Stimulated activated naive CD8-positive, alpha-beta T cell treated with anti-CD3 and anti-CD28 coated beads, Interleukin-15, amount 100 ng/mL, for 72 hours (primary cell): ENCODE data around the gene MAML1.
"Not testable (repeated sequence)": the region's sequence is repeated elsewhere in the genome, so short reads cannot be mapped to it uniquely, and the experiment has no call there.

Experiments
- ATAC-seq: fragments of 150-1000 bp; cut with Tn5 transposase; 2 replicates; pipeline ENCODE4 v1.10.0; 2021; ENCODE audit warnings: mild to moderate bottlenecking, moderate library complexity
- DNase-seq, 2 donors: peaks; one replicate each; pipeline ENCODE4 v3.0.0; 2021 to 2022
- H3K27ac Mint-ChIP-seq, 2 donors: one replicate each; pipeline ENCODE4 v1.8.0; 2022; ENCODE audit warnings: mild to moderate bottlenecking in 2 of 2, mixed read lengths in 2 of 2, moderate library complexity in 2 of 2
- H3K27me3 Mint-ChIP-seq: one replicate; pipeline ENCODE4 v1.8.0; 2022; ENCODE audit warnings: mixed read lengths
- H3K4me1 Mint-ChIP-seq: one replicate; pipeline ENCODE4 v1.8.0; 2022; ENCODE audit warnings: mild to moderate bottlenecking, mixed read lengths
- H3K4me3 Mint-ChIP-seq, 2 donors: one replicate each; pipeline ENCODE4 v1.8.0; 2022; ENCODE audit warnings: mild to moderate bottlenecking in 2 of 2, mixed read lengths in 2 of 2, moderate library complexity in 1 of 2
- H3K9me3 Mint-ChIP-seq, 2 donors: one replicate each; pipeline ENCODE4 v1.8.0; 2022; ENCODE audit warnings: mixed read lengths in 2 of 2

MAML1 gene

DNA sequence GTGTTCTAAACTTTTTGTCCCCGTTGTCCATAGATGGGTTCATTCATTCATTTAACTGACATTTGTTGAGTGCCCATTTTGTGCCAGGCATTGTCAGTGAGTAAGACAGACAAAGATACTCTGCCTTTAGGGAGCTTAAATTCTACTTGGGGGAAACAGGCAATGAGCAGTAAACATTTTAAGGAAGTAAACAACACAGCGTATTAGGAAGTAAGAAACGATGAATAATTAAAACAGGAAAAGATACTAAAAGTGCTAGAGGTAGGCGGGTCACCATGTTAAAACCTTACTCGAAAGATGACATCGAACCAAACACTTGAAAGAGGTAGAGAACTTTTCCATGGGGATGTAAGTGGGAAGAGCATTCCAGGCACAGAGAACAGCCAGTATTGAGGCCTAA lies 5.5 kb upstream of the MAML1 start:
- Mint-ChIP-seq H3K9me3 (no peaks in the 10 kb centered on the region), H3K4me3 (no peak overlapping the region), H3K4me1 (peaks cover 14% of the 10 kb centered on the region), H3K27me3 (no peaks in the 10 kb centered on the region), H3K27ac (peak overlapping the region in 1 of 2 donors; percentile 69)
- ATAC-seq (no peak), DNase-seq (no peak)

DNA sequence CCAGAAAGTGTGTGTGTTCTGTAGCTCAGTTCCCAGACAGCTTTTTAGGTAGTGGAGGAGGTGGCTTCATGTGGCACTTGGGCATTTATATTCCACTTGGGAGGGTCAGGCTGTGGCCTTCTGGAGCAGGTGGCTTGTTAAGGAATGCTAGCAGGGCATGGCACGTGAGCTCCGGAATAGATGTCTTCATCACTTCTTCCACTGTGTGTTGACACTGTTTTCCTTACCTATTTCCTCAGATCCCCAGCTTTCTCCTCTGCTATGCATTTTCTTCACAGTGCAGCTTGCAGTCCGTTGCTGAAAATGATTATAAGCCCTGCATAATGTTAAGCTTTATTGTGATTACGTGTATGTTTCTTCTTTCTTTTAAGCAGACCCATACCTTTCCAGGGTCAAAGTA lies 3.3 kb upstream of the MAML1 start:
- Mint-ChIP-seq H3K4me3 (no peak overlapping the region), H3K4me1 (peaks cover 18% of the 10 kb centered on the region), H3K9me3 (no peaks in the 10 kb centered on the region), H3K27ac (no peak overlapping the region), H3K27me3 (no peaks in the 10 kb centered on the region)
- DNase-seq (no peak), ATAC-seq (no peak)

DNA sequence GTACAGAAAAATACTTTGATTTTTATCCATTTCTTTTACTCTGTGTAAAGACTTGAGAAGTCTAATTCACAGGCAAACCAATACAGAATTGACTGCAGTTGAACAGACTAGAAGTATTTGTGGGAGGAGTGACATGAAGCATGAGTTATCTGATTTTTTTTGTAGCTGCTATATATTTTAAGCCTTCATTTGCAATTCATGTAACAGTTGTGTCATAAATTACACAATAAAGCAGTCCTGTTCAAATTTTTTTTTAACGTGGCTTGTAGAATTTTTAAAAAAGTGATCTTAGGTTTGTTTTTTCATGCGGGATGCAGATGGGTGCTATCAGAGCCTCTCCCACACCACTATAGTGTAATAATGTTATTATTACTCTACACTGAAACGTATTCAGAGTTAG lies 2.9 kb upstream of the MAML1 start:
- Mint-ChIP-seq H3K27ac (no peak overlapping the region), H3K4me3 (no peak overlapping the region), H3K4me1 (peaks cover 22% of the 10 kb centered on the region), H3K9me3 (no peaks in the 10 kb centered on the region), H3K27me3 (no peaks in the 10 kb centered on the region)
- DNase-seq (no peak), ATAC-seq (no peak)

DNA sequence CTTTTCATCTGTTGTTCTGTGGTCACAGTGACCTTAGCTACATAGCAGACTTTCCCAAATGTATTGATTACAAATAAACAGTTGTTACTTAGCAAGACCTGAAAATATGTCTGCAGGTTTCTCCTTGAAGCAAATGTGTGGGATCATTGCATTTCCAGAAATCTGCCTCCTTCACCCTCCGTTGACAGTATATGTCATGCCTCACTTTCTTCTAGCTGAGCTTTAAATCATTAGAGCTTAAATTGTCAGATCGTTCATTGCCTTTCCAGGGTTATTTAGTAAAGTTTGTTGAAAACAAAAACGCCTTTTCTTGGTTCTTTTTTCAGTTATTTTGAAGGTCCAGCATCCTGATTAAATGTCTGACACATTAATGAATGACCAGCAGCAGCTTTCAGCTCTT lies 2.3 kb upstream of the MAML1 start:
- Mint-ChIP-seq H3K4me1 (peaks cover 25% of the 10 kb centered on the region), H3K27ac (no peak overlapping the region), H3K4me3 (no peak overlapping the region)

DNA sequence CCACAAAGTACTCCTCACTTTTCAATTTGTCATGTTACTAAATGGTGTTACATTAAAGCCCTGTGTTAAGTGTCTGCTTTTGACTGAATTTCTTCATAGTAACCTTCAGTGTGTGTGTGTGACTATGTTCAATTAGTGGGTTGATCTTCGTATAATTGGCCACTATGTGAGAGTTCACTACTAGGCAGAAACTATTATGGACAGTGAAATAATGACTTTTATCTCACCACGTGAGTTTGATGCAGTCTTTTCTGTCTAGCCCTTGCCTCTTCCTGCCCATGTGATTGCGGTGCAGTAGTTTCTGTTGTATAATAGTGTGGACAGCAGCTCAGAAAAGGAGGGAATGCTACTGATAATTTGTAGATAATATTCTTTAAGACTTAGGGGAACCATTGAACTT lies 1.8 kb upstream of the MAML1 start:
- Mint-ChIP-seq H3K27ac (no peak overlapping the region), H3K4me1 (peaks cover 30% of the 10 kb centered on the region), H3K4me3 (no peak overlapping the region), H3K9me3 (no peaks in the 10 kb centered on the region), H3K27me3 (no peaks in the 10 kb centered on the region)
- DNase-seq (no peak), ATAC-seq (no peak)

More for the DNA sequence above, 2.3 kb upstream of the MAML1 start:
- no peak for DNase-seq
- Mint-ChIP-seq H3K9me3 (no peaks in the 10 kb centered on the region), H3K27me3 (no peaks in the 10 kb centered on the region)
- no peak for ATAC-seq

DNA sequence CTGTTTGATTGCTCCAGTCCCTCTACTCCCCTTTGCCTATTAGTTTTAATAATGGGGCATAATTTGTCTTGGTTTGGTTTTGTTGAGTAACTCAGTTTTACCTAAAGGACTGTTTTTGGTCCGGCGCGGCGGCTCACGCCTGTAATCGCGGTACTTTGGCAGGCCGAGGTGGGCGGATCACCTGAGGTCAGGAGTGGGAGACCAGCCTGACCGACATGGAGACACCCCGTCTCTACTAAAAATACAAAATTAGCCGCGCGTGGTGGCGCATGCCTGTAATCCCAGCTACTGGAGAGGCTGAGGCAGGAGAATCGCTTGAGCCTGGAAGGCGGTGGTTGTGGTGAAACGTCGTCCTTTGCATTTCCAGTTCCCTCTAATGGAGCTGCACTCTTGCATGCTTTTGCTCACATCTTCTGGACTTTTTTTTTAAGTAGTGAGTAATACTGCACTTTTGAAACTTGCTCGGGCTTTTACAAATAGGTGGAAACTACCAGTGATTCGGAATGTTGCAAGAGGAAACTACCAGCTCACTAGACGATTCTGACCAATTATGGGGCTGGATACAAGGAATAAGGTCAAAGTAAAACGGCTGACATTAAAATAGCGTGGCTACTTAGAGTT lies 721 bp upstream of the MAML1 start:
- H3K27ac Mint-ChIP-seq, result peak overlapping the region; percentile 90 to 98
- H3K4me1 Mint-ChIP-seq, result peaks cover 38% of the 10 kb centered on the region
- H3K4me3 Mint-ChIP-seq, result peak overlapping the region; percentile 75 to 81
- H3K9me3 Mint-ChIP-seq, result no peaks in the 10 kb centered on the region
- DNase-seq, result no peak
- H3K27me3 Mint-ChIP-seq, result no peaks in the 10 kb centered on the region
- peak; percentile 59 for ATAC-seq

DNA sequence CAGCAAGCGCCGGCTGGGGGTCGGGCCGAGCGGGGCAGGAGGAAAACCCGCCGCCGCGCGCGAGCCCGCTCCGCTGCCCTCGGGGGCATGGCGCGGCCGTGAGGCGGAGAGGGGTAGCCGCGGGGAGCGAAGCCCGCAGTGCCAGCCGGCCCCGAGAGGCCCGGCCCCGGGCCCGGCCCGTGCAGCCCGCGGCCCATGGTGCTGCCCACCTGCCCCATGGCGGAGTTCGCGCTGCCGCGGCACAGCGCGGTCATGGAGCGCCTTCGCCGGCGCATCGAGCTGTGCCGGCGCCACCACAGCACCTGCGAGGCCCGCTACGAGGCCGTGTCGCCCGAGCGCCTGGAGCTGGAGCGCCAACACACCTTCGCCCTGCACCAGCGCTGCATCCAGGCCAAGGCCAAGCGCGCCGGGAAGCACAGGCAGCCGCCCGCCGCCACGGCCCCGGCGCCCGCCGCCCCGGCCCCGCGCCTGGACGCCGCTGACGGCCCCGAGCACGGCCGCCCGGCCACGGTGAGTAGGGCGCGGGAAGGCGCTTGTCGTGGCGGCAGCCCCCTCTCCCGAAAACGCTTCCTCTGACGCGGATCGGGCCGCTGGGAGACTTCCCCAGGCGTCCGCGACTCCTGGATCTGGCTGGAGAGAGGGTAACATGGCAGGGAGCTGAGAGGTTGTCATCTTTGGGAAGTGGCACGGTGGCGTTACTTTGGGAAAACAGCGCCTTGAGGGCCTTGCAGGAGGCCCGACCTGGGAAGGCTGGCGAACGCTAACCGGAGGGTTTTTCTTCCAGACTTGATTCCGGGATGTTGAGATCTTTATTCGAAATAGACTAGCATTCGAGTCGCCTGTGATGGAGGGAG lies 523 bp downstream of the MAML1 start:
- peak overlapping the region; percentile 93 to 98 for H3K27ac Mint-ChIP-seq
- peak in 1 of 2 donors; percentile 59 for DNase-seq
- no peaks in the 10 kb centered on the region for H3K27me3 Mint-ChIP-seq
- no peaks in the 10 kb centered on the region for H3K9me3 Mint-ChIP-seq
- H3K4me3 Mint-ChIP-seq, result peak overlapping the region; percentile 92 to 95
- ATAC-seq, result peak; percentile 54
- peaks cover 51% of the 10 kb centered on the region for H3K4me1 Mint-ChIP-seq

DNA sequence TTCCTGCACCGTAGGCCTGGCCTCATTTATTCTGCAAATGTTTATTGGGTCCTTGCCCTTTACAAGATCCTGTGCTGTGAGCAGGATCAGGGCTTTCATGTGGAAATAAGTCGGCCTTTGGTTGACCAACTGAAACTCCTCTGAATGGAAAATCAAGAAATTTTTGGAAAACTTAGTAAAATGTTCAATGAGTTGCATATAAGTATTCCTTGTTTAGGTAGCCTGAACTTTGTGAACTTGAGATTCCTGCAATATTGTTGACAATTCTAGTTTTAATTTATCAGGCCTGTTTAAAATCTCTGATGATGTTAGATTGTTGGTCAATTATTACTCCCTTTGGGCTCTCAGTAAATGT lies 1.1 kb downstream of the MAML1 start:
- Mint-ChIP-seq H3K4me3 (peak overlapping the region; percentile 92 to 95), H3K27ac (peak overlapping the region; percentile 92 to 93), H3K9me3 (no peaks in the 10 kb centered on the region), H3K4me1 (peaks cover 57% of the 10 kb centered on the region), H3K27me3 (no peaks in the 10 kb centered on the region)
- DNase-seq (no peak), ATAC-seq (no peak)

DNA sequence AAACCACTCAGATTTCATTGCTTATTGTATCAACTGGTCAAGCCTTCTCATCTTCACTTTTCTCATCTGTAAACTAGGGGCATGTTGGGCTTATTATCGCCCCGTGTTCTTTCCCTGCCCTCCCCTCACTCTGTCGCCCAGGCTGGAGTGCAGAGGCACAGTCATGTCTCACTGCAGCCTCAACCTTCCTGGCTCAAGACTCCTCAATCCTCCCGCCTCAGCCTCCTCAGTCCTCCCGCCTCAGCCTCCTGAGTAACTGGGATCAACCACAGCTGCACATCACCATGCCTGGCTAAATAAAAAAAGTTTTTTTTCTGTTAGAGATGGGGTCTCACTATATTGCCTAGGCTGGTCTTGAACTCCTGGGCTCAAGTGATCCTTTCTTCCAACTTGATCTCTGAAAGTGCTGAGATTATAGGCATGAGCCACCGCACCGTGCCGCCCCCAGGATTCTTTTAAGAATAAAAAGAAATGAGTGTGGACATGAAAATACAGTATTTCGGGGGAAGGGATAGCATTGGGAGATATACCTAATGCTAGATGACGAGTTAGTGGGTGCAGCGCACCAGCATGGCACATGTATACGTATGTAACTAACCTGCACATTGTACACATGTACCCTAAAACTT lies 2.0 kb downstream of the MAML1 start:
- H3K4me1 Mint-ChIP-seq, result peaks cover 62% of the 10 kb centered on the region

DNA sequence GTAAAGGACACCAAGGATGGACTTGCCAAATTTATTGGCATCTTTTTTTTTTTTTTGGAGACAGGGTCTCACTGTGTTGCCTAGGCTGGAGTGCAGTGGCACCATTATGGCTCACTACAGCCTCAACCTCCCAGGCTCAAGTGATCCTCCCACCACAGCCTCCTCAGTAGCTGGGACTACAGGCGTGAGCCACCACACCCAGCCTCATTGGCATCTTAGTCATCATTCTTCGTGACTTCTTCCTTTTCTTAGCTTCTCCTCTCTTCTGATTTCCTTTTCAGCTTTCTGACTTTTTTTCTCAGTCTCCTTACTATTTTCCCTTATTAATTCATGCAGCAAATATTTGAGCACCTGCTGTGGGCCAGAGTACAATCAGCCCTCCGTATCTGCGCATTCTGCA lies 6.1 kb downstream of the MAML1 start:
- Mint-ChIP-seq H3K4me1 (peaks cover 65% of the 10 kb centered on the region), H3K4me3 (no peak overlapping the region), H3K27ac (peak overlapping the region; percentile 7 to 83), H3K27me3 (no peaks in the 10 kb centered on the region), H3K9me3 (no peaks in the 10 kb centered on the region)
- no peak for DNase-seq
- no peak for ATAC-seq

More for the DNA sequence above, 2.0 kb downstream of the MAML1 start:
- peak overlapping the region; percentile 60 to 83 for H3K27ac Mint-ChIP-seq
- no peaks in the 10 kb centered on the region for H3K9me3 Mint-ChIP-seq
- DNase-seq, result no peak
- H3K4me3 Mint-ChIP-seq, result peak overlapping the region; percentile 92 to 95
- no peak for ATAC-seq
- H3K27me3 Mint-ChIP-seq, result no peaks in the 10 kb centered on the region

DNA sequence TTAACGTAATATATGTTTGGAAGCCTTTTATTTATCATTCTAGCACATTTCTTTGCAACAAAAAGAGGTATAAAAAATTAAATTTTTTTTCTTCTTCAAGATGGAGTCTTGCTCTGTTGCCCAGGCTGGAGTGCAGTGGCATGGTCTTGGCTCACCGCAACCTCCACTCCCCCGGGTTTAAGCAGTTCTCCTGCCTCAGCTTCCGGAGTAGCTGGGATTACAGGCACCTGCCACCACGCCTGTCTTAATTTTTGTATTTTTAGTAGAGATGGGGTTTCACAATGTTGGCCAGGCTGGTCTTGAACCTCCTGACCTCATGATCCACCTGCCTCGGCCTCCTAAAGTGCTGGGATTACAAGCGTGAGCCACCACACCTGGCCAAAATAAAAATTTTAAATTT lies 11.5 kb downstream of the MAML1 start:
- Mint-ChIP-seq H3K4me1 (peaks cover 44% of the 10 kb centered on the region), H3K27ac (peak overlapping the region in 1 of 2 donors; percentile 40)
- not testable (repeated sequence) for DNase-seq, H3K27me3 Mint-ChIP-seq, ATAC-seq, H3K4me3 Mint-ChIP-seq, H3K9me3 Mint-ChIP-seq

DNA sequence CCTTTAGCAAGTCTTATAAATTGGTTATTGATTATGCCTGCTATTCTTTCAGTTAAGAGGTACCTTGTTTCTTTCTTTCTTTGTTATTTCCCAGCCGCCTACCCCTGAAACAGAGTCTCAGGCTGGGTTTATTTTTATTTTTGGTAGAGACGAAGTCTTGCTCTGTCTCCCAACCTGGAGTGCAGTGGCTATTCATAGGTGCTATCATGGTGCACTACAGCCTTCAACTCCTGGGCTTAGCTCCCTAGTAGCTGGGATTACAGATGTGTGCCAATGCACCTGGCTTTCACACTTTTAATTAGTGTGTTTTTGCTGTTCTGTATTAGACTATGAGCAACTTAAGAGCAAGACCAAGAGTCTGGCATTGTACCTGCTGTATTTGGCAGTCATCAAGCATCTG lies 14.2 kb downstream of the MAML1 start:
- no peak overlapping the region for H3K27ac Mint-ChIP-seq
- H3K27me3 Mint-ChIP-seq, result no peaks in the 10 kb centered on the region
- H3K4me3 Mint-ChIP-seq, result no peak overlapping the region
- no peak for DNase-seq
- H3K4me1 Mint-ChIP-seq, result peaks cover 41% of the 10 kb centered on the region
- no peak for ATAC-seq
- H3K9me3 Mint-ChIP-seq, result no peaks in the 10 kb centered on the region

DNA sequence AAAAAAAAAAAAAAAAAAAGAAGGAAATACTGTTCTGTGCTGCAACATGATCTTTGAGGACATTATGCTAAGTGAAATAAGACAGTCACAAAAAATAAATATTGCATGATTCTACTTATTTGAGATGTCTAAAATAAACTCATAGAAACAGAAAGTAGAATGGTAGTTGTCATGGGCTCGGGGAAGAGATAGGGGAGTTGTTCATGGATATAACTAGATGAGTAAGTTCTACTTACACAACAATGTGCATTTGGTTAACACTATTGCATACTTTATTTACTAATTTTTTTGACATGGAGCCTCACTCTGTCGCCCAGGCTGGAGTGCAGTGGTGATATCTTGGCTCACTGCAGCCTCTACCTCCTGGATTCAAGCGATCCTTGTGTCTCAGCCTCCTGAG lies 15.2 kb downstream of the MAML1 start:
- H3K9me3 Mint-ChIP-seq, result no peaks in the 10 kb centered on the region
- H3K27me3 Mint-ChIP-seq, result no peaks in the 10 kb centered on the region
- DNase-seq (no peak), ATAC-seq (no peak)
- peaks cover 41% of the 10 kb centered on the region for H3K4me1 Mint-ChIP-seq
- no peak overlapping the region for H3K27ac Mint-ChIP-seq
- no peak overlapping the region for H3K4me3 Mint-ChIP-seq

DNA sequence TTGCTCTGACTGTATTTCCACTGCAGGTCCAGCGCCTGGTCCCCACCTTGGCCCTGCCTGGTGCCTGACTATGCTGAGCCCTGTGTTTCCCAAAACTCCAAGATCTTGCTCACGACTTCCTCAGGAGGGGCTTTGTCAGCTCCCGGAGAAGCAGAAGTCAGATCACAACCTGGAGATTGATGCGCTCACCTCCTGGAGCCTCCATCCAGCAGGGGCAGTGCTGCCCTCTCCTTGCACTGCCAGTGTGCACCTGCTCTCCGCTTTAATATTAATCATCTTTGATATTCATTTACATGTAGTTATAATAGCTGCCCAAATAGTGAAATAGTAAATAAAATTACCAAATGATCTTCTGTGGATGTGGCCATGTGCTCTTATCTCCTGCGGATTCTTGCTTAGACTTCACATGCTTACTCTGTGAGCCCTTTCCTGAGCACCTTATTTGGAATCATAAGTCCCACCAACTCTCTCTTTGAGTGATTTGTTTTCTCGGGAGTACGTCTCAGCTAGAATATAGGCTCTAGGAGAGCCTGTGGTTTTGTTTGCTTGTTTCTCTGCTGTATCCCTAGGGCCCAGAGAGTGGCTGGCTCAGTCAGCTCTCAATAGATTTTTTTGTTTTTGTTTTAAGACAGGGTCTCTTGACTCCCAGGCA lies 17.4 kb downstream of the MAML1 start:
- ATAC-seq, result no peak
- H3K4me3 Mint-ChIP-seq, result no peak overlapping the region
- H3K9me3 Mint-ChIP-seq, result no peaks in the 10 kb centered on the region
- peaks cover 60% of the 10 kb centered on the region for H3K4me1 Mint-ChIP-seq
- no peak for DNase-seq
- no peaks in the 10 kb centered on the region for H3K27me3 Mint-ChIP-seq
- no peak overlapping the region for H3K27ac Mint-ChIP-seq

DNA sequence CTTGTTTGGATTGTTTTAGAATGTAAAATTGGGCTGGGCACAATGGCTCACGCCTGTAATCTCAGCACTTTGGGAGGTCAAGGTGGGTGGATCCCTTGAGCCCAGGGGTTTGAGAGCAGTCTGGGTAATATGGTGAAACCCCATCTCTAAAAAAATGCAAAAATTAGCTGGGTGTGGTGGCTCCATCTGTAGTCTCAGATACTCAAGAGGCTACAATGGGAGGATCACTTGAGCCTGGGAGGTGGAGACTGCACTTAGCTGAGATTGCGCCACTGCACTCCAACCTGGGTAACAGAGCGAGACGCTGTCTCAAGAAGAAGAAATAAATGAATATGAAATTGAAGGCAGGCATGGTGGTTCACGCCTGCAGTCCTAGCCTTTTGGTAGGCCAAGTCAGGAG lies 21.3 kb downstream of the MAML1 start:
- ATAC-seq (no peak), DNase-seq (no peak)
- Mint-ChIP-seq H3K9me3 (no peaks in the 10 kb centered on the region), H3K4me1 (peaks cover 47% of the 10 kb centered on the region), H3K27ac (no peak overlapping the region), H3K4me3 (peak overlapping the region in 1 of 2 donors; percentile 24), H3K27me3 (no peaks in the 10 kb centered on the region)

DNA sequence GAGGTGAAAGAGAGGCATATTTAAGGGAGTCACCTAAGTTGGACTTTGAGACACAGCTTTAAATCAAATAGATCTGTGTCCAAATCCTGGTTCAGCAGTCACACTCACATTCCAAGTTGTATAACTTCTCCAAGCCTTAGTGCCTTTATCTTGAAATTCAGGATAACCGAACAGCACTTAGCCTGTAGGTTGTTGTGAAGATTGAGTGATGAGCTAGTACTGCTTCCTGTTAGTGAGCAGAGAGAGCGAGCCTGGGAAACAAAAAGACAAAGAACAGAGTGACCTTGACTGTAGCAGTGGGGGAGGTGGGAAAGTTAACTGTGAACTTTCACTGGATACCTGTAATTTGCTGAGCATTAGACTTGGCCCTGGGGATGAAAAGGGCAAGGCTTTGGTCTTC lies 22.4 kb downstream of the MAML1 start:
- H3K4me1 Mint-ChIP-seq, result peaks cover 47% of the 10 kb centered on the region
- DNase-seq, result no peak
- no peak overlapping the region for H3K4me3 Mint-ChIP-seq
- H3K27me3 Mint-ChIP-seq, result no peaks in the 10 kb centered on the region
- no peak for ATAC-seq
- no peak overlapping the region for H3K27ac Mint-ChIP-seq
- H3K9me3 Mint-ChIP-seq, result no peaks in the 10 kb centered on the region
